ENCODE measurements around the gene IPO8.

Gene IPO8

DNA sequence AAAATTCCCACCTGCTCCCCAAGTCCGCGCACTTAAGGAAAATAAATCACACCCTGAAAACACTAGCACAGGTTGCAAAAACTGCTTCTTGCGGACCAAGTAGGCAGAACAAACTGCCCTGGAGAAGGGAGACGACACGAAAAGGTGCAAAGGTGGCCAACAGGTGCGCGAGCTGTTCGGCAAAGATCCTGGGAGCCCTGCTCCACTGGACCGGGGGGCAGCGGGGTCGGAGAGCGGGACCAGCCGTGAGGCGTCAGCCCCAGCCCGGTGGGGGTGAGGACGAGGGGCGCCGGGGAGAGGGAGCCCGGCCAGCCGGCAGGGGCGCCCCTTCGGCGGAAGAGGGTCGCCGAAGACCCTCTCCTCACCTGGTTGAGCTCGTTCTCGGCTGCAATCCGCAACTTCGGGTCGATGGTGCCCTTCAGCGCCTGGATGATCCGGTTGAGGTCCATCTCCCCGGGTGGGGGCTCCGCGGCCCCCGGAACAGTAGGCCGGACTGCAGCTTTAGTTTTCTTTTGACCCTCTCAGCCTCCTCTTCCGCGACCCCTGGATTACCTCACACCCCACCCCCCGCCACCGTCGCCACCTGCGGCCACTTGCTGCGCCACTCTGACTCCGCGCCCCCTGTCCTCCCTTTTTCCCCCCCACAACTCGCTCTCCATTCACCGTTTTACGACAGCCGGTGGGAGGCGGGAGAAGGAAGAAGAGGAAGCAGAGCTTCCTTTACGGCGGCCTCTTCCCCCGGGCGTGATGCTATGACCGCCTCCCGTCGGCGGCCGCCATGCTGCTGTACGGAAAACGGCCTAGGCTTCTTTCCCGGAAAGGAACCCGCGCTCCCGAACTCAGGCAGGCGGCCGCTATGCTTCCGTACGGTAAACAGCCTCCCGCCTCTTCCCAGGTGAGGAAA lies at the start of gene IPO8:
IPO8 (minus strand) TSS at position 671 of the 904 bp plus-strand sequence; CDS start at position 449, 222 bp downstream.
- peak; percentile 75 for DNase-seq (ENCODE audit: low read depth)

DNA sequence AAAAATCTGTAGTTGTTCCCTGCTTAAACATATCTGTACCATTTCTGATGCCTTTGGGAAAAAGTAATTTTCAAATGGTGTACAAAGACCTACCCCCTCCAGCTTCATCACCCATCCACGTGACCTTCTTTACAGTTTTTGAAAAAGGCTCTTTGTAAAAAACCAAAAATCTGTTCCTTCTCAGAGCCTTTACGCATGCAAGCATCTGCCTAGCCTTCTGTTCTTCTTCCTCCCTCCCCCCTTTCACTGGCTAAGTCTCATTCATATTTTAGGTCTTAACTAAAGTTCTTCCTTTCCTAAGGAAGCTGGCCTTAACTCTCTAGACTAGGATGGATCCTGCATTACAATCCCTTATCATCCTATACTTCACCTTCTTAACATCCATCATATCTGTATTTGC lies 48.7 kb upstream of the IPO8 start:
- DNase-seq (ENCODE audit: low read depth) = no peak

DNA sequence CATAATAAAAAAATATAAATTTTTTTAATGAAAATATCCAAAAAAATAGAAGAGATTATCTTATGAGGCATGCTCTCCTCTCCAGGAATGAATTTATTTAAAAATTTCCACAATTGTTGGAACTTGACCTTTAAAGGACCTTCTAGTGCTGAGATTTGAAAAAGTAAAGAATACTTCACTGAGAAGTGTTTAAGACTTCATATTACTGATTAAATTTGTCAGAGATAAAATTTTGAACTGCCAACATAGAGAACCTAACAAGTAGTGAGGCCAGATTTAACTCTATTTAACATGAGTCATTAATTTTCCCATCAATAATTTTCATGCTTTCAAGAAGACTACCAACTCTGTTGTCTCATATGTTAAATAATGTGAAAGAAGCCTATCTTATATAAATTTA lies 44.6 kb upstream of the IPO8 start:
- DNase-seq (ENCODE audit: low read depth) = no peak

DNA sequence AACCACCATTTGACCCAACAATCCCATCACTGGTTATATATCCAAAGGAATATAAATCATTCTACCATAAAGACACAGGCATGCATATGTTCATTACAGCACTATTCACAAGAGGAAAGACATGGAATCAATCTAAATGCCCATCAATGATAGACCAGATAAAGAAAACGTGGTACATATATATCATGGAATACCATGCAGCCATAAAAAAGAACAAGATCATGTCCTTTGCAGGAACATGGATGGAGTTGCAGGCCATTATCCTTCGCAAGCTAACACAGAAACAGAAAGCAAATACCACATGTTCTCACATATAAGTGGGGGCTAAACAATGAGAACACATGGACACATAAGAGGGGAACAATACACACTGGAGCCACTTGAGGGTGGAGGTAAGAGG lies 43.4 kb upstream of the IPO8 start:
- no peak for DNase-seq (ENCODE audit: low read depth)

DNA sequence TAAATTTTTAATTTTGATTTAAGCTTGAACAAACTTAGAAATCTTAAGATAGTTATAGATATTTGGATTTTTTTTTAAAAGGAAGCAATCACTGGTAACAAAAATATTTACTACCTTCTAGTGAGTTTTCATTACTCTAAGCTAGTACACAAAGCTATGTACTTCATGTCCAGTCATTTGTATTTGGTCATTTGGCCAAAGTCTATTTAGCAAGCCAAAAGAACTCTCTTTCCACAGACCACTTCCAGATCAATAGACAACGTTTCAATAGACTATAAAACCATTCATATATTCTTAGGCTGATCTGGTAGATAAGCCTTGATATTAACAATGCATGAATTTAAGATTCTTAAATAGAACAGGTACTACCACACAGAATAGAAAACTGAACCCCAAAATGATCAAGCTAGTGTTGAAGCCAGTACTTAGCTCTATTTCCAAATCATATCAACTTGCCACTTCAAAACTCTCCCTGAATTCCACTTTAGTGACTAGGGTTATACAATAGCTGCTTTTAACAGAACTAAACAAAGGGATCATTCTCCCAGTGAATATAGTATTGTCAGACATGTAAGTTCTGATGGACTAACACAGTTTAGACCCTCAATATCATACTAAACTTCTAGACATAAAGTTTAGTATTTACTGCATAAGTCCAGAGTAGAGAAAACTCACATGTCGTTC lies 37.4 kb upstream of the IPO8 start:
- DNase-seq (ENCODE audit: low read depth) = no peak

DNA sequence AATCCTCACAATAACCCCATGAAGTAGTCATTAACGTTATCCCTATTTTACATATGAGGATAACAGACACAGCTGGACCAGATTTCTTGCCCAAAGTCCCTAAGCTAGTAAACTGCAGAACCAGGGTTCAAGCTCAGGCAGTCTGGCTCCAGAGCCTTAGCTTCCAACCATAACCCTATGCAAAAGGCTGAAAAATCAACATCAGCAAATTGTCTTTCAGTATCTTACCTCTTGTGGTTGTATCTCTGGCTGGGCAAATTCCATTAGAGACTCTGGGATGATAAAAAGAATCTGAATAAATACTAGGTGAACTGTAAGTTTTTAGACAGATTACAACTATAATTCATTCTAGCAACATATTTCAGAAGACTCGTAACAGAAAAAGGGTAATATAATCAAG lies 34.3 kb upstream of the IPO8 start:
- no peak for DNase-seq (ENCODE audit: low read depth)

DNA sequence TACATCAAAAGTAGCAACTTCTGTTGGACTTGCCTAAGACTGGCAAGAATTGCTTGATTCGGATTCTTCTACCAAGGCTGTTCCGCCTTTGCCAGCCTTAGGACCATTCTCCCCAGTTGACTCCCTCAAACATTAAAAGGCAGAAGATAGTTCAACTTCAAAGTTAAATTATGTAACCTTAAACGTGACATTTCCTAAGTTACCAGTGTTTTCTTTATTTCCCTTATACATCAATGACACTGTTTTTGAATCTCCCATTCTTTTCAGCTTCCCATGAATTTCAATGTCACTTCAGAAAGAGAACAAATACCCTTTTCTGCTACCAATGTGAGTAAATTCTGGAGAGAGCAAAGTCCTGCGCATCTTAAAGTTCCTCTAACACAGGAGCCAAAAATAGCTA lies 33.9 kb upstream of the IPO8 start:
- DNase-seq (ENCODE audit: low read depth) = no peak

DNA sequence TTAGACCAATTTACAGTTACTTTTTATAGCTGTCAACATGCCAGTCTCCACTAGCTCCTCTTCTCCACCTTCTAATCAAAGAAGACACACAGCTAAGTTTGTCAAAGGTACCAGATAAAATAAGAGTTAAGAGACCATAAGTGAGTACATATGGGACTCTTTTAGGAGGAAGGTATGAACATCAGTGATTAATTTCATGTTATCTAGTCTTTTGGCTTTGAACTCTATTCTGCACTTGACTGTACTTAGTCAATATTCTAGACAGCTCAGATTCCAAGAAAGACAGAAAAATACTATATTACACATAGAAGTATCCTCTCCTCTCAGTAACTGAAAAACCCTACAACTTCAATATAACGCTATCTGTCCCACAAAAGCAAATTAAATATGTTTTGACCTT lies 31.0 kb upstream of the IPO8 start:
- no peak for DNase-seq (ENCODE audit: low read depth)

DNA sequence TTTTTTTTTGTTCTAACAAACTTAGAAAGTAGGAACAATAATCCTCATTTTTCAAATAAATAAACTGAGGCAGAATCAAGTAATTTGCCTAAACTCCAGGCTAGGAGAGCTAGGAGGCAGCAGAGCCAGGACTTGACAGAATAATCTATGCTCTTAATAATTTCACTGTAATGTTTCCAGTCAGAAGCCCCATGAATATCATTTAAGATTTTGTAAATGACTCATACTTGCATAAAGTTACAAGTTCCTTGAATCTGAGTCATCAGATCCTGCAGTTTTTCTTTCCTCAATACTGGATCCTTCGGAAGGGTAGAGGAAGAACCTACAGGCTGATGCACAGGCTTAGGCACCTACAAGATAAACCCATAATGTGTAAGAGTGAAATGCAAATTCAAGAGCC lies 30.1 kb upstream of the IPO8 start:
- DNase-seq (ENCODE audit: low read depth) = no peak

DNA sequence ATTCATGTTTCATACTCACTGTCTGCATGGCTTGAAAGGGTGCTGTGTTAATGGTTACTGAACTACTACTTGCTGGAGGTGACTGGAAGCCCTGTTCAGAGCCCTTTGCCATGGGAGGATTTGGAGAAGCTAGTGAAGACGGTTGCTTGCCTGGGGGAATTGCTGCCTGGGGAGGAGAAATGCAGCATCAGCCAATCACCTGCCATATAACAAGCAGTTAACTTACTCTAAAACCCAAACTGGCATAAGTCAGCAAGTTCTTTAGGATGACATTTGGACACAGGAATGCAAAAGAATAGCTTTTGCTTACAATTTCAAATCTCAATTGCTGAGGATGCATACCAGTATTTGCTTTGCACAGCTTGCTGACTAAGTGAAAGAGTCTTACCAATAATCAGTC lies 23.4 kb upstream of the IPO8 start:
- no peak for DNase-seq (ENCODE audit: low read depth)

DNA sequence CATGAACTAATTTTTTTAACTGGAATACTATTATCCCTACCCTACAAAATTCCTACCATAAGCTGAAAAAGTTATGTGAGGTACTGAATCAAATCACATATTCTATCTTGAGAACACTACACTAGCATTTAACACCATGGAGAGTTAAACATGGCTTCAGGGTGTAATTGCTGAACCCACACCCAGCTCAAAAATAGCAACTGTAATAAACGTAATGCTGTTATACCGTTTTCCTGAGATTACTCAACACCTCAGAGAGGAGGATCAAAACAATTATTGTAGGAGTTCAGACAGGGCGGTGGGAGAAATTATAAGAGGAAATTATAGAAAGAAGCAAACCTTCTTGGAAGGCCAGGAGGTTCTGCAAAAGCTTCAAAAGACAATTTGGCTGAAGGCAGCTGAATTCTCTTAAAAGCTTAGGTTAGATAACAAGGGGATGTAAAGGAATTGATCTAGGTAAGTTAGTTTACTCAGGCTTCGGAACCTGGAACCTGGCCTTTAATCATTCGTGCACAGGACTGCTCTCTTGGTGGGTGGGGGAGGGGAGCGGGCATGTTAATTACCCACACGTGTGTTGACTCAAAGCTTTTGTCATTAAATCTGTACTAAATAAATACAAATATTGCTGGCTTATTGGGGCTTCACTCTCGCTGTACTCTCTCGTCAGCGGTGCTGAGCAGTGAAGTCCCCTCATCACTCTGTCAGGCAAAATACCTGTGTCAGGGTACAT lies 12.1 kb upstream of the IPO8 start:
- no peak for DNase-seq (ENCODE audit: low read depth)

DNA sequence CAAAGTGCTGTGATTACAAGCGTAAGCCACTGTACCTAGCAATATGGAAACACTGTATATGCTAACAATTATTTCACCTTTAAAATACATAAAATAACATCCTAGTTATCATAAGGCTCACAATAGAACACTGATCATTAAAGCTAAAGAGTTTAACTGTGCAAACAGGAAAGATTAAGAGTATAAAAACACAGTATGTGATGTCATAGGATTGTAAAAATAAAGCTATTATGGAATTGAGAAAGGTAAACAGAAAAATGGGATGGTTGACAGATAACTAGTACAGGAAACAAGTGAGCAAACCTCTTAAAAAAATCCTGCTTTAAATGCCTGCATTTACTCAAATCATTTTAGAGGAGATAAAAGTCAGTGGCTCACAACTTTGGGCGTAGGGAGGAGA lies 10.8 kb upstream of the IPO8 start:
- DNase-seq (ENCODE audit: low read depth) = no peak

DNA sequence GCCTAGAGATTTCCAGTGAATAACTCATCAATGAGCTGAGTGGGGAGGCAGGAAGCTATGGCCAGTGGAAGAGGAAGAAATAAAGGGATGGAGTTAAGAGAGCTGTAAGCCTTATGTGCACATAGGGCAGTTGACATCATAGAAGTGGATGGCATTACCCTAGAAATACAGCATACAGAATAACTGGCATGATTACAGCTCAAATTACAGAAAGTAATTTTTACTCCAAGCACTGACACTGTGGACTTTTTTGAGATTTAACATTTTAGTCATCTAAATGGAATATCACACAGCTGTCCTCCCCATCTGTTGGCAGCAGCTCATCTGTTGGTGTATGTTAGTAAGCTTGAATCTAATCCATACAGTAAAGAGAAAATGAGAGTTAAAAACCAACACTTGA lies 5.4 kb upstream of the IPO8 start:
- DNase-seq (ENCODE audit: low read depth) = no peak

DNA sequence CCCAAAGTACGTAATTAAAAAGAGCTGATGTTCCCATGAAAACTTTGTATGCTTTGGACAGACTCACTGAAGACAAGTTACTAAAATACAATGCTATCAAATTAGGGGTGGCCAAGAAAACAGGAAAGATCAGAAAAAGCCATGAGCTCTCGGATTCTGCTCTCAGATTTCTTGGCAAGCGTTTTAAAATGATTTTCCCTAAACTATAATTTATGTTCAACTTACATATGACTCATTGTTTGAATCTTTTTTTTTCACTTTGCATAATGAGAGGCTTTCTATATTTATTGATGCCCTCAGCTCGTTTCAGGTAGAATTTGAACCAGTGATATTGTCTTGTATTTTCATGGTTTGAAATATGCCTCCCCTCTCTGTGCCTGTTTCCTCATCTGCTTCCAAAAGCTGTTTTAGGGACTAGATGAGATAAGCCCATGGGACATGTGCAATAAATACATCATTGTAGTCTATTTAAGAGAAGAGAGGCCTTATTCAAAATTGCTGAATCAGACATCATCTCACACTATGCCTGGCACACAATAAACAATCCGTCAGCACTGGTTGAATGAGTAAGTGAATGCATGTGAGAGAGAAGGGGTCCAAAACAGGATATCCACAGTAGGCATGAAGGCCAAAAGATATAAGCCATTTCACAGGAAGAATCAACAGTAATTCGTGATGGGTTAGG lies 4.7 kb upstream of the IPO8 start:
- no peak for DNase-seq (ENCODE audit: low read depth)

DNA sequence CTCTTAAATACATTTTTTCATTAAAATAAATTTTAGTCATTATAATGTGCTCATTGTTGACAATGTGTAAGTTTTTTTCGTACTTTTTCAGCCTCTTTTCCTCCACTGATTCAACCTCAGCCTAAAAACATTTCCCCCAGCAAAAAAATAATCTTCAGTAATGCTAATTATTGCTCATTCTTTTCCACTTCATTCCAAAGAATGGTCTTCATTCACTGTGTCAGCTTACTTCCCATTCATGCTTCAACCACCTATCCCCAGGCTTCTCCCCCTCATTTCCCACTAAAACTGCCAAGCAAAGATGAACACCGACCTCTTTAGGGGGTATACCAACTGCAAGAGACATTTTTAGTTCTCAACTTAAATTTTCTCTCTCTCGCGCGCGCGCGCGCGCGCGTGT lies 2.7 kb upstream of the IPO8 start:
- DNase-seq (ENCODE audit: low read depth) = no peak

DNA sequence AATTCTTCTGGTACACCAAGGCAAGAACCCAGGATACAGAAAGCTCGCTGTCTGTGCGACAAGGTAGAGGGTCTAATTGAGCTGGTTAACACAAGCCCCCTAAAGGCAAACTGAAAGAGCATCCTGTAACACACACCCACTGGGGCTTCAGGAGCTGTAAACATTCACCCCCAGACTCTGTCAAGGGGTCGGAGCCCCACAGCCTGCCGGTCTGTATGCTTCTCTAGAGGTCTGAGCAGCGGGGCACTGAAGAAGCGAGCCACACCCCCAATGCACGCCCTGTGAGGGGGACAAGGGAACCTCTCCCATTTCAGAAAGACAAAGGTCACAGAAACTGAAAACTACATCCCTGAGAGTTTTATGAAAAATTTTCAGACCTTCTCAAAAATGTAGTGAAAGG lies 1.3 kb upstream of the IPO8 start:
- no peak for DNase-seq (ENCODE audit: low read depth)

DNA sequence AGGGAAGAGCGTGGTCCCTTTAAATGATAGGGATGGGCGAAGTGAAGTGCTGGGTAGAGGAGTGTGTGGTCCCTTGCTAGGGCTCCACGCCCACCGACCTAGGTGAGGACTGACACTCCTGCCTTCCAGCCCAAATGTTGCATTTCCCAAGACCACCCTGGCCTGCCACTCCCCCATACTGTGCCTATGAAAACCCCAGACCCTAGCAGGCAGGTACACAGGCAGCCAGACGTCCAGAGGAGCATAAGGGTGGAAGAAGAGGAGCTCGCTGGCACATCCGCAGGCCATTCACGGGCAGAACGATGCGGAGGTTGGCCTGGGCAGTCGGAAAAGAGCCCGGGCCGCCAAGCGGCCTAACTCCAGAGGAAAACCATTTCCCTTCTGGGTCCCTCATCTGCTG lies 817 bp upstream of the IPO8 start:
- DNase-seq (ENCODE audit: low read depth) = no peak

DNA sequence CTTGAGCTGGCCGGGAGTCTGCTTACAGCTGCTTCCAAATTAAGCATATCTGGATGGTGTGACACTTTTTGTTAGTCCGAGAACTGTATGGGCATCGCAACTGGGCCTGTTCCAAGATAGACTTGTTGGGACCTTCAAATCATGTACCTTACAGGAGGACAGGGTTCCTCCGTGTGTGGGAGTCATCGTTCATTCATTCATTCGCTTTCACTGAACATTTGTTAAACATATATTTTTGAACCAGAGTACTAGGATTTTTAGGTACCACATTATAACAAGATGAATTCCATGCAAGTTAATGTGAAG lies 387 bp upstream of the IPO8 start:
- no peak for DNase-seq (ENCODE audit: low read depth)

DNA sequence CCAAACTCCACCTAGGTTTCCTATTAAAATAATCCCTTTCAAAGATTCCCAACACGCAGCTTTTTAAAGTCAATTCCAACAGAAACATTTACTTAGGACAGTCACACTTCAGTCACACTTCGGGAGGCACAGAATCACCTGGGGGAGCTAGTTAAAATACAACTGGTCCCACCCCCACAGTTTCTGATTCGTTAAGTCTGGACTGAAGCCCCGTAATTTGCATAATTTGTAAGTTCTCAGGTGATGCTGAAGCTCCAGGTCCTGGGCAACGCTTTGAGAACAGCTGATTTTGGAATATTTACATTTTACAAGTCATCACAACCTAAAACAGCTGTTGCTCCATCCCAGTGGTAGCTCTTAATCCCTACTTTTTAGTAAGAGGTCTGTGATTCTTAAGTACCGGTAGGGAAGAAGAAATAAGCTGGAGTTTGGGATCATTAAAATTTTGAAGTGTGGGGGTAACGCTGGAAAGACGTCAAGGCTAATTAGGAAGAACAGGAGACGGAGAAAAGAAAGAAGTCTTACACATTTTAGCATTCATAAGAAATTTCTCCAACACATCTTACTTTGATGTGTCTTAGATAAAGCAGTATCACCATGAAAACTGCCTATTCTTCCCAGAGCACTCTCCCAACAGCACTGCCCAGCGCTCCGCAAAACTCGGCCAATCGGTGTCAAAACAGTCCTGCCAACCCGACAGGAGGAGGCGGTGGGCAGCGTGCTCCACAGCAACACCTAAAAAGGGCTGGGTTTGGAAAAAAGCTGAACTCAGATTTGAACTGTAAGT lies 1.1 kb downstream of the IPO8 start:
- no peak for DNase-seq (ENCODE audit: low read depth)

DNA sequence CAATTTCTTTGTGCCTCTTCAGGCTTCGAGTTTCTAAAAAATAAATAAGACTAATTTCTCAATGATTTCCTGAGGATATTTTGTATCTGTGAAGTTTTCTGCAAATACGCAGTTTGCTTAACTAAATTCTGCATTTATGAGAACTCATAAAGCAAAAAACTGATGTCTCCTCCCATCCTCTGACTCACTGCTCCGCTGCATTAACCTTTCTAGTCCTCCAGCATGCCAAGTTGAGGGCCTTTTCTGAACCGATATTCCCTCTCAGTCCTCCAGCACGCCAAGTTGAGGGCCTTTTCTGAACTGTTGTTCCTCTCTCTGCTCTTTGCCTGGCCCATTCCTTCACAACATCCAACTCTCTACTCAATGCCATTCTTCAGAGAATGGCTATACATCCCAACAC lies 3.2 kb downstream of the IPO8 start:
- no peak for DNase-seq (ENCODE audit: low read depth)

DNA sequence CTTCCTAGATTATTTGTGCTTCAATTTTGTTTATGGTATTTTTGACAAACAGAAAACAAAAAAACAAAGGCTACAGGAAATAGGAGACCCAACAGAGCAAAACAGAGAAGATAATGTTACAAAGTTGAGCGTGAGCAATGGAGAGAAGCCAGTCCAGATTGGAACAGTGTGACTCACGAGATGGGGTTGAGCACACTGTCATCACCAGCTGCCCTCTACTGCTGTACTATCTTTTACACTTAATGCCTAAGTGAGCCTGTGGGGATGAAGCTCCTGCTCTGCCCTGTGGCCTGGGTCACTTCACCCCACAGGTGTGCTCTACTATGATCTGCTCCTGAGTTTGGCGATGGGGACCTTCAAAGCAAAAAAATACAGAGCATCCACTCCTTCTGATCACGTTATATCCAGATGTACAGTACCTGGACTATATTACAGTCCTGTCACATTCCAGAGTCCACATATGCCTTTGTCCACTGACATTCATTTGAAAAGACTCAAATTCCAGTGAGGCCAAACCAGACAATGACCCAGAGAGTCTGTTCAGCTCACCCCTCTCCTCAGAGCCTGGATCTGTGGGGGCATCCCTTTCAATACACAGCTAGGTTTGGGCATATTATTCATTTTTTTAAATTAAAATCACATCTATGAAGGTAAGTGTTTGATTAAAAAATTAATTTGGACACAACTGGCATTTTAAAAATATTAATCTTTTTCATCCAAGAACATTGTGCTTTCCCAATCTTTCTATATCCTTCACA lies 4.4 kb downstream of the IPO8 start:
- DNase-seq (ENCODE audit: low read depth) = no peak

All from activated T-cell treated with anti-CD3 and anti-CD28 coated beads for 1 hour (primary cell).